Neuron (in vitro differentiated cells): ENCODE measurements around the gene METRNL.
"Not testable (repeated sequence)": the region's sequence is repeated elsewhere in the genome, so short reads cannot be mapped to it uniquely, and the experiment has no call there.

Experiments used
- H2AFZ ChIP-seq: one replicate; pipeline ENCODE4 v1.6.1; 2013; ENCODE audit warnings: low read depth, mild to moderate bottlenecking, inconsistent platforms, low read length, moderate library complexity
- H3K27me3 ChIP-seq: one replicate; pipeline ENCODE4 v1.6.1; 2013; ENCODE audit warnings: low read length; ENCODE audit not compliant: insufficient read depth
- H3K36me3 ChIP-seq: one replicate; pipeline ENCODE4 v1.6.1; 2013; ENCODE audit warnings: low read length; ENCODE audit not compliant: insufficient read depth
- H3K4me1 ChIP-seq: one replicate; pipeline ENCODE4 v1.6.1; 2013; ENCODE audit warnings: low read length; ENCODE audit not compliant: insufficient read depth
- H3K4me3 ChIP-seq: 2 replicates; pipeline ENCODE4 v1.5.1; 2013; ENCODE audit warnings: mild to moderate bottlenecking, low read length, moderate library complexity
- H3K9me3 ChIP-seq: one replicate; pipeline ENCODE4 v1.6.1; 2013; ENCODE audit warnings: low read length

METRNL gene

DNA sequence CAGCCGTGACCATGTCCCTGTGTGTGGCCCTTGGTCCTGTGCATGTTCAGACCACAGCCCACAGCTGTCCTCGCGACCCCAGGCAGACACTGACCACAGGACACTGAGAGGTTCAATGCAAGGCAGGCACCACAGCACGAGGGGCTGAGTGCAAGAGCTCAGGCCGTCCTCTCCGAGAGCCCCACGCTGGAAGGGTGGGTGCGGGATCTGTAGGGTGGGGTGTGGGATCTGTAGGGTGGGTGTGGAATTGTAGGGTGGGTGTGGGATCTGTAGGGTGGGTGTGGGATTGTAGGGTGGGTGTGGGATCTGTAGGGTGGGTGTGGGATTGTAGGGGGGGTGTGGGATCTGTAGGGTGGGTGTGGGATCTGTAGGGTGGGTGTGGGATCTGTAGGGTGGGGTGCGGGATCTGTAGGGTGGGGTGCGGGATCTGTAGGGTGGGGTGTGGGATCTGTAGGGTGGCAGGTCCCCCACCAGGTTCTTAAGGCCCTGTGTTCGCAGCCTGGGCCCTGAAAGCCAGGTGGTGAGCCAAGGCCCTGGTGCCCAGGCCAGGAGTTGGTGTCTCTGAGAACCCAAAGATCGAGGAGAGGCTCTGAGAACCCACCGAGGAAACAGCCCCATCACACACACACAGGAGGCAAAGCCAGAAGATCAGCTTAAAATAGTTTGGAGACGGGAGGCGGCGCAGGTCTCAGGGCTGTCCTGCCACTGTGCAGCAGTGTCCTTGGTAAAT lies 48.2 kb downstream of the METRNL start:
- peaks cover 14% of the 10 kb centered on the region for H3K27me3 ChIP-seq
- H3K36me3 ChIP-seq, result no peaks in the 10 kb centered on the region
- H3K4me3 ChIP-seq, result no peak overlapping the region

DNA sequence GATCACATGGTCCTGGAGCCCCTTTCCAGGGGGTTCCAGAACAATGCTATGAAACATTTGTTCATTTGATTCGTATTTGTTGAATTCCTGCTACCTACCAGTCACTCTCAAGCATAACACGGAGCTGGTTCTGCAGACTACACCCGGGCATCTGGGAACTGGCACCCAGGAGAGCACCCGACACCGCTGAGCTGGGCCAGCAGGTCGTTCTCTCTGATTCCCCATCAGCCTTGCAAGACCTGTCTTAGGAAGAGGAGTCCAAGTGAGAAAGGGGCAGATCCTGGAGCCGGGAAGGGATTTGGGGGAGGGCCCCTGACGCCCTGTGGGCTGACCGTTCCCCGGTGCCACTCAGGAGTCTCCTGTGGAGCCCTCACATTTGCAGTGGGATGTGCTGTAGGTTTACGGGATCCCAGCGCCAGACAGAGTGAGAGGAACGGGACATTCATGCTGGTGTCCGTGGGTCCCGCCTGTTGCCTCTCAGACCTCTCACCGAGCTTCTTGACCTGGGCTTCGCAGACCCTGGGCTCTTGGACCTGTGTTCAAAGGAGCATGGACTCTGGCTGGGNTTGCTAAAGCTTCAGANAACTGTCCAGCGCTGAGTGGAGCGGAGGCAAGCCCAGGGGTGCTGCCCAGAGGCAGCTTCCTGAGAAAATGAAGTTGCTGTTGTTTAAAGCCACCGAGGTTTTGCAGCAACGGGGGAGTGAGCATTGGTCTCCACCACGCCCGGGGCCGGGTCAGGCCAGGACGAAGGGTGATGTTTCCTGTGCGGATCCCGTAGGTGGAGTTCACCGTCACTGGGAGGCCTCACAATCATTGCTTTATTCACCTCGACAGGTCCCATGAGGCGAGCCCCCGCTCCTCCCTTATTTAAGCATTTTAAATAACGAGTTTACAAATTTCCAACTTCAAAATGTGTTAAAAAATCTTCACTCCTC lies 49.2 kb downstream of the METRNL start:
- Histone ChIP-seq H3K27me3 (peaks cover 13% of the 10 kb centered on the region), H3K9me3 (peaks cover 2% of the 10 kb centered on the region), H3K4me1 (no peaks in the 10 kb centered on the region), H3K4me3 (no peak overlapping the region), H2AFZ (no peak overlapping the region), H3K36me3 (no peaks in the 10 kb centered on the region)

More for the DNA sequence above, 48.2 kb downstream of the METRNL start:
- H3K4me1 ChIP-seq, result no peaks in the 10 kb centered on the region
- no peak overlapping the region for H2AFZ ChIP-seq
- H3K9me3 ChIP-seq, result peaks cover 2% of the 10 kb centered on the region

DNA sequence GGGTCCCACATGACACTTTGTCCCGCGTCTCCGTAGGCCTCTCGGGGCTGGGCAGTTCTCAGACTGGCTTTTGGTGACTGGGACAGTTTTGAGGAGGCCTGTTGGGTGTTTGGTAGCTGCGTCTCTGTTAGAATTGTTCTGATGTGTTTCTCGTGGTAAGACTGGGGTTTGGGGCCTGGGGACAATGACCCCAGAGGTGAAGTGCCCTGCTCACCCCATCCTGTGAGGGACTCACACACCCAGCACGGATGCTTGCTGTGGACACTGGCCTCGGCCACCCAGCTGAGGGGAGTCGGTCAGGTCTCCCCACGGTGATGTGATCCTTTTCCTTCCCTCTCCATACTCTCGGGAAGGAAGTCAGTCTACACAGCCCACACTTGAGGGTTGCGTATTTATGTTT lies 50.3 kb downstream of the METRNL start:
- Histone ChIP-seq H3K27me3 (peaks cover 10% of the 10 kb centered on the region), H2AFZ (no peak overlapping the region), H3K36me3 (no peaks in the 10 kb centered on the region), H3K4me1 (no peaks in the 10 kb centered on the region), H3K4me3 (no peak overlapping the region), H3K9me3 (no peaks in the 10 kb centered on the region)

DNA sequence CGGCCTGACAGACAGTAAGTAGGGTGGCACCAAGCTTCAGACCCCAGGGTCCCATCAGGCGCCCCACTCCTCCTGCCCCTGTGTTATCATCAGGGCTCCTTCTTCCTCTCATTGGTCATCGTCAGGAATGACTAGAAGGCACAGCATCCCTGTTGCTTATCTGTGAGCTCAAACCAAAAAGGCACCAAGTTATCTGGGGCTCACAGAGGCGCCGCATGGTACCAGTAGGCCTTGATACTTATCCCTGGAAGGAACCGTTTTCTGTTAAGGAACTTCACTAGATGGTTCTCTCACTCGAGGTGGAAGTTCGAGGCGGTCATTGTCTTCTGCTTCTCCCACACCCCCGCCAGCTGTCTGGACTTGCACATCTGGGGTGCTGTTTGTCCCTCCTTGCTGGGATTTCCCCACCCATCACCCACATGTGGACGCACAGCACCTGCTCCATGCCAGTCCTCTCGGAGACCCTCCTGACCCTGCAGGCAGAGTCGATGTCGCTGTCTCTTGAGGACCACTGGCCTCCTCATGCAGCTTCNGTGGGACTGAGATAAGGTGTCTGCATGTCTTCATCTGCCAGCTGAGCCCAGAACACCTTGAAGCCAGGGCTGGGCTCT lies 52.1 kb downstream of the METRNL start:
- Histone ChIP-seq H3K36me3 (no peaks in the 10 kb centered on the region), H3K4me3 (no peak overlapping the region), H2AFZ (no peak overlapping the region)

DNA sequence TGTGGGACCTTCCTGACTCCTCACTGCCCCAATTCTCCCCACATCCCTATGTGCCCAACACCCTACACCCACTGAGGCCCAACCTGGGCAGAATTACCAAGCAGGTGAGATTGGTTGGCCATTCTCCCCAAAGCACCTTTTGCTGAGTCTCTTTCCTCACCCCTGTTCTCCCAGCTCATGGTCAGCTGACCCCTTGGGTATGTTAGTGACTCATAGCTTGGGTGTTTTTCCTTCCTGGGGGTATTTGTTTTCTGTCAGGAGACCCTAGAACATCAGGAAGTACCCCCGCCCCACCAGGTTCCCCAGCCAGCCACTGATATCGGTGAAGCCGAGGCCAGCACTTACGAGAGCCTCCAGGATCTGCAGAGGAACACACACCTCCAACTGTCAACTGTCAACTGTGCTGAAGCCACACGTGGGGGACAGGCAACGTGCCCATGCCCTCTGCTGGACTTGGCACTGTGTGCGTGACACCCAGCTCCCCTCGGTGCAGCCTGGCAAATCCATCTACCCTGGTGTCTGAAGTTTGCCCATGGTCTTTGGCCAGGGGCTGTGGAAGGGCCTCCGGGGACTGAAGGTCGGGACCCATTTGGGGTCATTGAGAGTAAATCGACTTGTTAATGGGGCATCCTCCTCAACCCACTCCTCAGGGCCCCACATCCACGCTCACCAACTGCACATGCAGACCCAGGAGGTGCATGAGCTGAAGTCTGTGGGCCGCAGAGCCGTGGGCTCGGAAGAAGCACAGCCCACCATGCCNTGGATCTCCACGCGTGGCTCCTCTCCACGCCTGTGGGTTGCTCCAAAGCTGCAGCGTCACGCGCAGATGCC lies 53.1 kb downstream of the METRNL start:
- H3K4me3 ChIP-seq, result no peak overlapping the region
- no peaks in the 10 kb centered on the region for H3K36me3 ChIP-seq
- peaks cover 8% of the 10 kb centered on the region for H3K27me3 ChIP-seq
- H3K9me3 ChIP-seq, result no peaks in the 10 kb centered on the region
- no peak overlapping the region for H2AFZ ChIP-seq
- no peaks in the 10 kb centered on the region for H3K4me1 ChIP-seq

More for the DNA sequence above, 52.1 kb downstream of the METRNL start:
- Histone ChIP-seq H3K4me1 (no peaks in the 10 kb centered on the region), H3K9me3 (no peaks in the 10 kb centered on the region), H3K27me3 (peaks cover 10% of the 10 kb centered on the region)

DNA sequence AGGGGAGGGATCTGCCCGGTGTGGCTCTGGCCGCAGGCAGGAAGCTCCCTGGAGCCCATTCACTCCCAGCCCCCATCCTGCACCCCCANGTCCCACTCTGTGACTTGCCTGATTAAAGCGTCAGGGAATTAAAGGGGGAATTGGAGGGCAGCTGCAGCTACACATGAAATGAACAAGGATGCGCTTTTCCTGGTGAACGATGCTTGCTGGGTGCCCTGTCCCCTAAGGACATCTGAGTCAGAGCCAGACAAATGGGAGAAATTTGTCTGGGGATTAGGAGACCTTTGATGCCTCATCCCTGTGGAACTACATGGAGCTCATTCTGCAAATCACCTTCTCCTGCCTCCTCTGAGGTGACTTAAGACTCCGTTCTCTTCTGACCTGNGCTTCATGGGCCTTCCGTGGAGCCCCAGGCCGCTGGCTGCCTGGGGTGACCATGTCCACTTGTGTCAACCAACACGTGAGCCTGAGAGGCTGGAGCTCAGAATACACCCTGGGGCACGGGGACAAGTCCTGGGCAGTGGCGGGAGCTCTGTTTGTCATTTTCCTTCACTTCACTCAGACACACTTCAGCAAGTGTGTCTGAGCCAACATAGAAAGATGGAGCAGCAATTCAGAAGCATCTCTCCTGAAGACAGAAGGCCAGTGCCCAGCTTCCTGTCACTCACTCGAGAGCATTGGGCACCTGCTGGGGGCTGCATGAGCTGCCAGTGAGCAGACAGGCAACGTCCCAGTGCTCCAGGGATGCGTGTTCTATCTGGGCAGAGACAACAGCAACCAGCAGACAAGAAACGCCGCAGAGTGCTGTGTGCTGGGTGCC lies 54.1 kb downstream of the METRNL start:
- Histone ChIP-seq H2AFZ (no peak overlapping the region), H3K9me3 (no peaks in the 10 kb centered on the region), H3K4me1 (no peaks in the 10 kb centered on the region), H3K27me3 (peaks cover 8% of the 10 kb centered on the region), H3K36me3 (no peaks in the 10 kb centered on the region), H3K4me3 (no peak overlapping the region)

DNA sequence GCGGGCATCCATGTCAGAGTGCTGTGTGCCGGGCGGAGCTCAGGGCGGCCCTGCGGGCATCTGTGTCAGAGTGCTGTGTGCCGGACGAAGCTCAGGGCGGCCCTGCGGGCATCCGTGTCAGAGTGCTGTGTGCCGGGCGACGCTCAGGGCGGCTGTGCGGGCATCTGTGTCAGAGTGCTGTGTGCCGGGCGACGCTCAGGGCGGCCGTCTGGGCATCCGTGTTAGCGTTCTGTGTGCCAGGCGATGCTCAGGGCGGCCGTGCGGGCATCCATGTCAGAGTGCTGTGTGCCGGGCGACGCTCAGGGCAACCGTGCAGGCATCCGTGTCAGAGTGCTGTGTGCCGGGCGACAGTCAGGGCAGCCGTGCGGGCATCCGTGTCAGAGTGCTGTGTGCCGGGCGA lies 55.0 kb downstream of the METRNL start:
- not testable (repeated sequence) for H3K4me1 ChIP-seq, H3K4me3 ChIP-seq, H3K27me3 ChIP-seq, H3K9me3 ChIP-seq, H2AFZ ChIP-seq, H3K36me3 ChIP-seq

DNA sequence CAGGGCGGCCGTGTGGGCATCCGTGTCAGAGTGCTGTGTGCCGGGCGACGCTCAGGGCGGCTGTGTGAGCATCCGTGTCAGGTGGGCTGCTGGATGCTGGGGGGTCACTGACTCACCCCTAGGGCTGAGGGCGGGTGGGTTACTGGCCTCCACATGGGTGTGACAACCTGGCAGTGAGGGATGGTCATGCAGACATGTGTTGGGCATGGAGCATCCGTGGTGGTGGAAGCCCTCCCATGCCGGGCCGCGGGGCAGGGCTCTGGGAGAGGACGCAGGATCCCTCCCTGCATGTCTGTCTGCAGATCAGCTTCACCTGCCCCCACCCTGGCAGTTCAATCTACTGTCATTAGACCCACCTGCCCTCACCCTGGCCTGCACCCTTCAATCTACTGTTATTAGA lies 56.3 kb downstream of the METRNL start:
- Histone ChIP-seq H3K4me1 (no peaks in the 10 kb centered on the region), H3K36me3 (no peaks in the 10 kb centered on the region), H3K27me3 (peaks cover 5% of the 10 kb centered on the region), H3K4me3 (no peak overlapping the region), H2AFZ (no peak overlapping the region), H3K9me3 (no peaks in the 10 kb centered on the region)

DNA sequence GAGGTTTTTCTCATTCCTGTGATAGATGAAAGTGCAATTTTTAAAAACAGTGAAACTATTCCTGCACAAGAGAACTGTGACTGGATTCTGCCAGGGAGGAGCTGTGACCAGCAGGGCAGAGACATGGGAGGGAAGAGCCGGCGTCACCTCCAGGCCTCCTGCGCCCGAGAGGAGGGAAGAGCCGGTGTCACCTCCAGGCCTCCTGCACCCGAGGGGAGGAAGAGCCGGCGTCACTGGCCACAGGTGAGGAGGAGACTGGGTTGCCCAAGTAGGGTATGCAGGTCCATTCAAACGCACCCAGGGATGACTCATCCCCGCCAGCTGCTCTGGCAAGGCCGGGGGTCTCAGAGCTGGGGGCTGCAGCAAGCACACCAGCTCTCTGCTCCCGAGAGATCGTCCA lies 56.7 kb downstream of the METRNL start:
- H3K4me1 ChIP-seq, result no peaks in the 10 kb centered on the region
- H2AFZ ChIP-seq, result no peak overlapping the region
- H3K4me3 ChIP-seq, result no peak overlapping the region
- H3K9me3 ChIP-seq, result no peaks in the 10 kb centered on the region
- peaks cover 5% of the 10 kb centered on the region for H3K27me3 ChIP-seq
- no peaks in the 10 kb centered on the region for H3K36me3 ChIP-seq

DNA sequence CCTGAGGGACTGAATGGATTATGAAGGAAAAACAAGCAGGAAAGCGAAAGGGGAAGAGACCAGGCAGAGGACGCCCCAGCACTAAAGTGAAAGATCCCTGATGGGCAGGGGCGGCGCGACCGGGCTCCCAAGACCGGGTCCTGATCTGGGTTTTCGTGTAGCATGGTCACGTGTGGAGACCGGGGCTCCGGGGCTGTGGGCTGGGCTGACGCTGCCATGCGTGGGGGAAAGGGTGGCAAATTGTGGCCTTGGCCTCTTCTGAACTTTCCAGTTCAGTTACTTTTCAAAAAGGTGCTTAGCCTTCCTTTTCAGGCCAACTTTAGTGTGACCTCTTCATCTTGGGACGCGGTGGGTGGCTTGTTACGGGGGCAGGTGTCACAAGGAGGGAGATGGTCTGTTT lies 57.5 kb downstream of the METRNL start:
- Histone ChIP-seq H3K4me3 (no peak overlapping the region), H3K36me3 (no peaks in the 10 kb centered on the region), H3K9me3 (no peaks in the 10 kb centered on the region), H3K4me1 (no peaks in the 10 kb centered on the region), H2AFZ (no peak overlapping the region), H3K27me3 (peaks cover 5% of the 10 kb centered on the region)

DNA sequence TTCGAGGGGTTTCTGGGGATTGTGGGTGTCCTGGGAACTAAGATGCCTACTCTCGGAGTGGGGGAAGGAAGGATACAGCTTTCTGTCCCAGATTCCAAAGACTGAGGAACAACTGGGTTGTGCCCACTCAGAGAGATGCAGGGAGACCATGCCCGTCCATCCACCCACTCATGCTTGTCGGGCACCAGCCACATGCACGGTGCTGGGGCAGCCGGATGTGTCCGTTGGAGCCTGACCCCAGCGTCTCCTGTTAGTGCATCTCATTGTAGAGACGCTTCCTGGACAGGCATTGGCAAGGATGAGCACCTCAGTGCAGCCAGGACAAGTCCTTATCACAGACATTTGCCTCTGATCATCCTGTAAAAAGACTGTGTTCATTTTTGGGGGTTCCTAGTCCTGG lies 58.1 kb downstream of the METRNL start:
- no peaks in the 10 kb centered on the region for H3K36me3 ChIP-seq
- H3K9me3 ChIP-seq, result no peaks in the 10 kb centered on the region
- H3K4me1 ChIP-seq, result no peaks in the 10 kb centered on the region
- no peak overlapping the region for H2AFZ ChIP-seq
- peaks cover 5% of the 10 kb centered on the region for H3K27me3 ChIP-seq
- H3K4me3 ChIP-seq, result no peak overlapping the region

DNA sequence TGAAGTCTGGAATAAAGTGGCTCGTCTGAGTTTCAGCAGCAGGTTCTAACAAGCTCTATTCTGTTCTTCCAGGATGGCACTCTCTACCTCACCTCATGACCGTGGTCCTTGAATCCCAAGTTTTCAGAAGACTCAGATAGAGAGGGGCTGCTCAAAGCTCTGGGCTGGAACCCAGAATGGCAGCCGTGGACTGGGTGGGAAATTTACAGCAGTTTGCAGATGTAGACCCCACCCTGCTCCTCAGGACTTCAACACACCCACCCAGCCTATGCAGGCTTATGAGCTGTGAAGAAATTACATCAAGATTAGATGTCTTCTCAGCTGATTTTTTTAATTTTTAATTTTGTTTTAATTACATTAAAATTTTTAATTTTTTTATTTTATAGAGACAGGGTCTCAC lies 59.4 kb downstream of the METRNL start:
- Histone ChIP-seq H2AFZ (no peak overlapping the region), H3K36me3 (no peaks in the 10 kb centered on the region), H3K9me3 (peaks cover 5% of the 10 kb centered on the region), H3K4me1 (no peaks in the 10 kb centered on the region), H3K27me3 (peaks cover 5% of the 10 kb centered on the region), H3K4me3 (no peak overlapping the region)
